GM19324 (cell line): ENCODE data around the gene ERCC6.

Source experiments
- ATAC-seq: cut with Tn5 transposase; IDR thresholded peaks from one replicate; pipeline ENCODE4 v1.9.1; 2021; ENCODE audit warnings: mild to moderate bottlenecking, moderate library complexity; ENCODE audit not compliant: unreplicated experiment, low FRiP score

The ERCC6 gene

DNA sequence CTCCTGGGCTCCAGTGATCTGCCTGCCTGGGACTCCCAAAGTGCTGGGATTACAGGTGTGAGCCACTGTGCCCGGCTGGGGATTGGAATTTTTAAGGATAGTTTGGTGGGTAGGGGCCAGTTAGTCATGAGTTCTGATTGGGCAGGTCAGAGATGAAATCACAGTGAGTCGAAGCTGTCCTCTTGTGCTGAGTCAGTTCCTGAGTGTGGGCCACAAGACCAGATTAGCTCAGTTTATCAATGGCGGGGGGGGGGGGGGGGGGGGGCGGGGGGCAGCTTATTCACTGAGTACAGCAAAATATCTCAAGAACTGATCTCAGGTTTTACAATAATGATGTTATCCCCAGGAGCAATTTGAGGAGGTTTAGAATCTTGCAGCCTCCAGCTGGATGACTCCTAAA is 11.6 kb upstream of the ERCC6 start:
- ATAC-seq = no peak

DNA sequence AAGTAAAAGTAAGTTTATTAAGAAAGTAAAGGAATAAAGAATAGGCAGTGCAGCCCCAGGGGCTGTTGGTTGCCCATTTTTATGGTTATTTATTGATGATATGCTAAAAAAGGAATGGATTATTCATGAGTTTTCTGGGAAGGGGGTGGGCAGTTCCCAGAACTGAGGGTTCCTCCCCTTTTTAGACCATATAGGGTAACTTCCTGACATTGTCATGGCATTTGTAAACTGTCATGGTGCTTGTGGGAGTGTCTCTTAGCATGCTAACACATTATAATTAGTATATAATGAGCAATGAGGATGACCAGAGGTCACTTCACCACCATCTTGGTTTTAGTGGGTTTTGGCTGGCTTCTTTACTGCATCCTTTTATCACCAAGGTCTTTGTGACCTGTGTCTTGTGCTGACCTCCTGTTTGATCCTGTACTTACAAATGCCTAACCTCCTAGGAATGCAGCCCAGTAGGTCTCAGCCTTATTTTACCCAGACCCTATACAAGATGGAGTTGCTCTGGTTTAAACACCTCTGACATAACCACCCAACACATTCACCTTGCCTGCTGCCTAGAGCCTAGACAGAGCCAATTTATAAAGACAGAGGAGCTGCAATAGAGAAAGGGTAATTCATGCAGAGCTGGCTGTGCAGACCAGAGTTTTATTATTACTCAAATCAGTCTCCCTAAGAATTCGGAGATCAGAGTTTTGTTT is 10.9 kb upstream of the ERCC6 start:
- ATAC-seq = no peak

DNA sequence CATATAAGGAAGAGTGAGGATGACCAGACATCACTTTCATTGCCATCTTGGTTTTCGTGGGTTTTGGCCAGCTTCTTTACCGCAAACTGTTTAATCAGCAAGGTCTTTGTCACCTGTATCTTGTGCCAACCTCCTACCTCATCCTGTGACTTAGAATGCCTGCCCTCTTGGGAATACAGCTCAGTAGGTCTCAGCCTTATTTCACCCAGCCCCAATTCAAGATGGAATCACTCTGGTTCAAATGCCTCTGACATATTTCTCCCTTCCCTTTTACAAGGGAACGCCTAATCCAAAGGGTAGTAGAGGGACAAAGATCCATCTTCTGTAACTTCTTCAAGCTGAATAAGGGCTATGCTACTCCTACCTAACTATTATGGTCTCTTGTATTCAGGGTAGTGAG is 4.7 kb upstream of the ERCC6 start:
- ATAC-seq = no peak

DNA sequence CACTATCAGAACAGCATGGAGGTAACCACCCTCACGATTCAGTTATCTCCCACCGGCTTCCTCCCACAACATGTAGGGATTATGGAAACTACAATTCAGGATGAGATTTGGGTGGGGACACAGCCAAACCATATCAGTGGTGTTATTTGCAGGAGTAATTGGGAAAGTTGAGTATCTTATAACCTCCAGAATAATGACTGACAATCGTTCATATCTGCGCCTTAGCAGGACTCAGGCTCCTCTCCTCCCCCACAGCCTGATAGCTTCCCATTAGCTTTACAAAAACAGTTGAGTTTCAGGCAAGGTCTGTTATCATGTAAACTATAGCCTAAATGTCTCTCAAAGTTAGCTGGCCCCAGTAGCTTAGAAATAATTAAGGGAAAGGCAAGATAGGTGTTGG is 3.4 kb upstream of the ERCC6 start:
- ATAC-seq = no peak

DNA sequence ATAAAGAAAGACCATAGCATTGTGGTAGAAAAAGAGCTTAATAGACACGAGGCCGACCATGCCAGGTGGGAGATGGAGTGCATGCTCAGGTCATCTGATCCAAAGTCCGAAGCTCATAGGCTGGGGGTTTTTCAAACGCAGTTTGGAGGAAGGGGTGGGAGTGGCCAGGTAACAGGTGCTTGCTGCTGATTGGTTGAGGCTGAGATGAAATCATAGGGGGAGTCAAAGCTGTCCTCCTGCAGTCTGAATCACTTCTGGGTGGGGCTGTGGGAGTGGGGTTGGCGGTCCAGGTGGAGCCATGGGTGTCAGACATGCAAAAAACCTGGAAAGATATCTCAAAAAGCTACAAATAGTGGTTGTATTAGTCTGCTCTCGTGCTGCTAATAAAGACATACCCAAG is 2.8 kb upstream of the ERCC6 start:
- ATAC-seq = no peak

DNA sequence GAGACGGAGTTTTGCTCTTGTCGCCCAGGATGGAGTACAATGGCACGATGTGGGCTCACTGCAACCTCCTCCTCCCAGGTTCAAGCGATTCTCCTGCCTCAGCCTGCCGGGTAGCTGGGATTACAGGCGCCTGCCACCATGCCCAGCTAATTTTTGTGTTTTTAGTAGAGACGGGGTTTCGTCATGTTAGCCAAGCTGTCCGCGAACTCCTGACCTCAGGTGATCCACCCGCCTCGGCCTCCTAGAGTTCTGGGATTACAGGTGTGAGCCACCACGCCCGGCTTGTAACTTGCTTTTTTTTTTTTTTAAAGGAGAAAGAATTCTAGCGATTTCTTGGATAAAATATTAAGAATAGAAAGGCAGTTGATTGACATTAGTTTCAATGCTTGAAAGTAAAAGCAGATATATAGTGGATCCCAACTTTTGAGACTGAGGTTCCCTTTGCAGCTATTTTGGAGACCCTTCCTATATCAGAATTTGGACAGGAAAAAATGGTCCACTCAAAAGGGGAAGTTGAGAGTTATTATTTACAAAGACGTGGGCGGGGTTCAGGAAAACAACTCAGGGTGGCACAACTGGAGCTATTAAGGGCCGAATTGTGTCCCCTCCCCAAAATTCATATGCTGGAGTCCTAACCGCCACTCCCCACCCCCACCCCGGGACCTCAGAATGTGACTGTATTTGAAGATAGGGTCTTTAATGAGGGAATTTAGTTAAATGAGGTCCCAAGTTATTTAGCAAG is 1.3 kb upstream of the ERCC6 start:
- no peak for ATAC-seq

DNA sequence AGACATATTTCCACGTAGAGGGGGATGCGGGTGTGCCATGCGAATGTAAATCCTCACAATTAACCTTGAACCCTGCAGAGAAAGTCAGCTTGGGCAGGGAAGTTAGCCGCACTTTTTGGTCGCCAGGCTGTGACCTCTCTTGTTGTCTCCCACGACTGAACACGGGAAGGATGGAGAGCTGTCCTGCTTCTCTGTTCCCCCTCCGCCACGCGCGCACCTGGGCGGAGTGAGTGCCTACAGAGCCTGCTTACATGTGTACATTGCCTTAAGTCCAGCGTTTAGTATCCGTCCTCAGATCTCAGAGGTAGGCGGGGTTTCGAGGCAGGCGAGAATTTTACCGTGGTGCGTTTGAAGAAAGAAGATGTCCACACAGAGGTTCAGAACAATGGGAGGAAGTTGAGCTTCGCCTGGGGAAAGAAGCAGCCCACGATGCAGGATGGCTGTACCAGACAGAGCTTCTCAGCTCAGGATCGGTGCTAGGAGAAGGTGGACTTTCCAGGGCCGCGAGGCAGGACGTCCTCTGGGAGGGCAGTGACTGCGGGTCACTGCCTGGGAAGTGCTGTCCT is 482 bp upstream of the ERCC6 start:
- ATAC-seq = peak; percentile 18

DNA sequence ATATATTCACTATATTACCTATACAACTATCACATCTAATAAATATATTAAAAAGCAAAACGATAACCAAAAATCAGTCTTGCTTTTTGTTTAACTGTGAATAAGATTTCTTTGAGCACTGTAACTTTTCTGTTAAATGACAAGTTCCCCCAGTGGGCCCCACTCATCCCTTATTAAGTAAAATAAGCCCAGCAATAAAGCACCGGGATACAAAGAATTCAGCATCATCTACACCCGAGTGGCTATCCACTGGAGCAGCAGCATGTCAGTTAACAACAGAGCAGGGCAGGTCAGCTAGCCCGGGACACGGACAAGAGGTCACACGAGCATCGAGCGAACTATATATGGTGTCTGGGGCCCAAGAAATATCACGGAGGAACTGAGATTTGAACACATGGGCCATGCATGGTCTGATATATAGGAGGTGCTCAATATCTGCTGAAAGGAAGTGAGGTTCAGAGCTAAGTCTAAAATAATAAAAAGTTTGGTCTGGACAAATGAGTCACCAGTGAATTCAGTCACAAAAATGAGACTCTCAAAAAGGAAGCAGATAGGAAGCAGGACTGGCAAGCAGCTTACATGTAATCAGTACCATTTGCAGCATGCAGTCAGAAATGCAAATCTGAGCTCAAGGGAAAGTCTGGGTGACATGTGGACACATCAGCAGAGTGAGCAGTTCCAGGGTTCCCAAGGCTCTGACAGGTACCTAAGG is 4.1 kb downstream of the ERCC6 start:
- peak; percentile 39 for ATAC-seq

DNA sequence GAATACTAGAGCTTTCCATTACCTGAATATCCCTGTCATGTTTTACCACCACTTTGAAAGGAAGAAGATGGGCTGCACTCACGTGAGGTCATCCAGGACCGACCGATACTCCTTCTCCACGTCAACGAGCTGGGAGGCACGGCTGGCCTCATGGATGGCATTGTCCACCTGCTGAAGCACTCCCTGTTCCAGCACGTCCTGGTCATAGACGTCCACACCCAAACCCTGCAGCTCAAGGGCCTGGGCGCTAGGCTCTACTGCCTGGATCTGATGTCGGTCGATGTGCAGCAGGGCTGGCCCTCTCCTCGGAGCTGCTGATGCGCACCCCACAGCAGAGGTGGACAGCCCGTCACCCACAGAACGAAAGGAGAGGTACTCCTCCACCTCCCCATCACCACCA is 6.5 kb downstream of the ERCC6 start:
- no peak for ATAC-seq

DNA sequence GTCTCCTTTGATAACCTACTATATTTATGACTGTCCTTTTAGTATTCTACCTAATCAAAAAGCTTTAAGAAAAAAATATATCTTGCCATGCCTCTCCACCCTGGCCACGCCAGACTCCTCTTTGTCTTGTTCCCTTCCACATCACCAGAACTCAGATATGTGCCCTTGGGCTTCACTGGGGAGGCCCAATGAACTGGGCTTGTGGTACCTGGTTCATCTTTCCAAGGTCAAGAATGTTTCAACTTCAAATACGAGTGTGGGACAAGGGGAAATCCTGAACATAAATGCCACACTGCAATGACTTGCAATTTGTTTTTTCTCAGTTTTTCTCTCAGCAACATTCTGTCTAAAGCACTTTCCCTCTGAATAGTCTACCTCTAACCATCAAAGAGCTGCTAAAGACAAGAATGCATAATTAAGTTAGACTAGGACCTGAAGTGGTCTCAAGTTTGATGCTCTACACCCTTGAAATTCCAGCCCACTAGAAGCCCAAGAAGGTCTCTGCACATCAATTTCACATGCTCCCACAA is 9.9 kb downstream of the ERCC6 start:
- ATAC-seq = no peak

DNA sequence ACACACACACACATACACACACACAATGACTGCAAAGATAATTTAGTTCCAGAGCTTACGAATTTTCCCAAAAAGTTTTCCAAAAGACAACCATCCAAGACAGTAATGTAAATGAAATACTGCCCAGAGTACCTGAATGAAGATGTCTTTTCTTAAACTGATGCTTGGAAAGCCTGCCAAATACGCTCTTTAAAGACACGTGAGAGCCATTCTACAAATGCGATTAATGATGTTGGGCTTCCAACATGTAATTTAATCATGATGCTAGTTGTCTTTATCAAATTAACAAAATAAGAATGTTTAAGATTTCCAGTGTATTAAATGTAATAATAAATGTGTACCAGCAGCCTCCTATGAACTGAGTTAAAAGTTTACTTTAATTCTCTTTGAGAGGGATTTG is 11.1 kb downstream of the ERCC6 start:
- ATAC-seq = no peak

DNA sequence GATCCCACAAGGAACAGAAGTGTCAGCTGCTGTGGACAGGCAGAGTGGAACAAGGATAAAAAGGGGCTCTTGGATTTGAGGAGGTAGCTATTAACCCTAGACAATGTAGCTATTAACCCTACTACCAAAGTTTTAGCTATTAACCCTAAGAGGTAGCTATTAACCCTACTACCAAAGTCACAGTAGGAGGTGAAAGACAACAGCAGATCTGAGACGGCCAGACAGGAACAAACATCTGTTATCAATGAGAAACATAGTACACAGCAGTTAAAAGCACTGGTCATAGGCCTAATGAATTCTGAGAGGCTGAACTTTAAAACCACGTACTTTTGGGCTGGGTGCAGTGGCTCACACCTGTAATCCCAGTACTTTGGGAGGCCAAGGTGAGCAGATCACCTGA is 11.9 kb downstream of the ERCC6 start:
- ATAC-seq = no peak

DNA sequence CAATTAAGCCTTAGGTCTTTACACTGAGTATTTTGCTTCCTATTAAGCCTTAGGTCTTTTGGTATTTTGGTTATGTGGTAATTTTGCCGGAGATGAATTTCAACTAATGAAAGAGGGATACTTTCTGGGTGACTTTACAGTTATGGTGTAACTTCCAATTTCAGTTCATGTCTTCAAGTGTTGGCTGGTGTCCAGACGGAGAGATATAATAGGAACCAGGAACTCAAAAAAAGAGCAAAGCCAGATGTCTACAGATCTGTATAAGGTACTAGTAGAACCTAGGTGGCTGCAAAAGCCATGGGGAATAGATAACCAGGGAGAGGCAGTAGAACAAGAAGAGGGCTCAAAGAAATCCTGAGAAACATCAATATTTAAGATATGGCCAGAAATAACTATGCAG is 12.3 kb downstream of the ERCC6 start:
- no peak for ATAC-seq

DNA sequence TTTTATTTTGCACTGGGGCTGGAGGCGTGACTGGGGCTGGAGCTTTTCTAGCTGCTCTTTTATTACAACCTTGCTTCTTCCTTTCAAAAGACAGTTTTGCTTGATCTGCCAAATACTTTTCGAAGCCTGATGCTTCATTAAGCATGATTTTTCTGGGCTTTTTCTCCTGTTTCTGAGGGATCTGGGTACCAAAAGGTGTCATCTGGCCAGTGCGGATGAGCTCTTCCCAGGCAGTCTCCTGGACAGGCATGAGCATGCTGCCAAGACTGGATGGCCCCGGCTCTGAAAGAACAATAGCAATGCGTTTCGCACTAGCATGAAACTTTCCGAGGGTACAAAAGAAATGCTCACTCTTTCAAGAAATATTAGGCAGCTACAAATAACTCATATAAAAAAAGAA is 14.4 kb downstream of the ERCC6 start:
- ATAC-seq = no peak

DNA sequence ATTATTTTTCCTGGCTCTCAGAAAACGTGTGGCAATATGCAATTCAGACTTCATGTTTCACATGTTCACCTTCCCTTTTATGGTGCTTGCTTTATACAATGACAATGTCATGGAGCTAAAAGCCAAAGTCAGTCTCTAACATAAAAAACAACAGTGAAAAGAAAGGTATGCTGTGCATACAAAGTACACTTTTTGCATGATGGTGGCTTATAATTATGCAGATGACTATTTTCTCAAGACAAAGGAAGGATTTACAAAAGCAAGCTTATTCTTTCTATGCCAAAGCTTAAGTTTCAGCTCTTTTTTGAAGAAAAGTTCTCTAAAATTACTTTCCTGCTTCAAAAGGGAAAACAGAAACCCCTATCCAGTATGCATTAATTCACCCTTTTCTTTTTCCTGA is 15.6 kb downstream of the ERCC6 start:
- no peak for ATAC-seq

DNA sequence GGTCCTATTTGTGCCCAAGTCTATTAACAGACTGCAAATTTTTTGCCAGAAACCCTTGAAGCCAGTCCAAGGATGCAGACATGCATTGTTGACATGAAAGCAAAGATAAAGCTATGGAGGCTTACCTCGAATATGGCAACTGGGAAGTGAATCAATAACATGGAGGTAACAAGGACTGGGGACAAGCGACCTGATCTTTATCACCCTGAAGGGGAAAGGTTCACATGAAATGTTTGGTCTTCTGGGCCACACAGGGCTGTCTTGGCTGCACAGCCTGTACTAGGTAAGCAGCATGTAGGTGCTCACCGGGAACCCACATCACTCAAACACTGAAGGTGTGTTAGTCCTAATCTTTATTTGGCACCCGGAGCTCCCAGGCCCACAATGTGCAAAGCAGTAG is 17.9 kb downstream of the ERCC6 start:
- no peak for ATAC-seq

DNA sequence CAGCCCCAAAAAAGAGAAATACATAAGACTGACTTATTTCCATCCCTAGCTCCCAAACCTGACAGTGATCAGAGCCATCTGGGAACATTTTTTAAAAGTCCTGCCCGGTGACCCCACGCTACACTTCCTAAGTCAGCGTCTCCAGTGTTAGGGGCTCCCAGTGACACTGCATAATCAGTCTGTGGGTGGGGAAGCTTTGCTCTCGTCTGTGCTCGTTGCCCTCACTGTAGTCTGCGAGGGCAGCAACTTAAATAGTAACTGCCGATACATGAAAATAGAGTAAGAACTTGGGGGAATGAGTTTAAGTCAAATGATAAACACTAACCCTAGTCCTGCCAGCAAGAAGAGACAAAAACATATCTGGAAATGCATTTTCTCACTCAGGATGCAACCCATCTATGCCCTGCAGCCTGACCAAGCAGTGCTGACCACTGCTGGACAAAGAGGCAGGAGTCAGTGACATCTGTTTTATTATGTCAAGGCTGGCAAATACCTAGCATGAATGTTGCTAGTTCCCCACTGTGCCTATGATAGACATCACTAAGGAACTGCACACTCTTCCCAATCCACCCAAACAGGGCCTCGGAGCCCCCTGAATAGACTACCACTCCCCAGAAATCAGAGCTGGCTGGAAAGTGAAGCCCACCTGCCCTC is 18.7 kb downstream of the ERCC6 start:
- no peak for ATAC-seq

DNA sequence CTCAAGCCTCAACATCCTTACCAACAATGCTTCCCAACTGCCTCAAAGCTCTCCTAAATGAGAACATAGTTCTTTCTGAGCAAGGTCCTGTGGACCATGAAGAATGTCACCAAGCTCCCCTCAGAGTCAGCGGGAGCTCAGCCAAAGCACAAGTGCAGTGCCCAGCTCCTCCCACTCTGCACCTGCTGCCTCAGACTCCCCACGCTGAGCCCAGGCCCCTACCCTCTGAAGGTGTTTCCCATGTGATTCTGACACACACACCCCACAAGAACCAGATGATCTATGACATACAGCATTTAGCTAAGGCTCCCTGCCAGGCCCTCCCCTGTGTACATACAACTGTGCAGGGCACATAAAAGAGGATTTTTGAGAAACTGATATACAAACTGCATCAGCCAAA is 19.2 kb downstream of the ERCC6 start:
- ATAC-seq = no peak

DNA sequence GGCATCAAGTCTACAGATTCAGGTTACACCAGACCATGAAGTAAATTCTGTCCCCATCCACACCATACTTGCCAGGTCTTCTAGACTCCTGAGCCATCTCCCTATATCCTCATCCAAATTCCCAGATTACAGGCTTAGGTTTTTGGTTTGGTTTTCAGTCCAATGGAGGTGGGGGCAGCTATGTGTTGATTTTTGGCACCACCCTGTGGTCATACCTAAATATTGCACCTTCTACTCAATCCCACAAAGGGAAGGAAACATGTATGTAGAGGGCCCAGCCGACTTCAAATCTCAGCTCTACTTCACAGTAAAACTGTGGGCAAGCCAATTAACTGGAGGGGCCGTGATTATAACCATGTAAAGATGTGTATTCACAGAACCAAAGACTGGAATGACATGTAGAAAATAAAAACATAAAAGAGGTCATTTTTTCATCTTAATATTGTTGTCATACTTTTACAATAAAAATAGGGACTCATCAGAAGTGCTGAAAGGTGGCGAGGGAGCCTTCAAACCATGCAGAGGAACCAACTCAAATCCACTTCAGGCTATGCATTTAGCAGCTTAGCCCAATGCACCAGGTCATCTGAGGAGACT is 19.8 kb downstream of the ERCC6 start:
- ATAC-seq = no peak

DNA sequence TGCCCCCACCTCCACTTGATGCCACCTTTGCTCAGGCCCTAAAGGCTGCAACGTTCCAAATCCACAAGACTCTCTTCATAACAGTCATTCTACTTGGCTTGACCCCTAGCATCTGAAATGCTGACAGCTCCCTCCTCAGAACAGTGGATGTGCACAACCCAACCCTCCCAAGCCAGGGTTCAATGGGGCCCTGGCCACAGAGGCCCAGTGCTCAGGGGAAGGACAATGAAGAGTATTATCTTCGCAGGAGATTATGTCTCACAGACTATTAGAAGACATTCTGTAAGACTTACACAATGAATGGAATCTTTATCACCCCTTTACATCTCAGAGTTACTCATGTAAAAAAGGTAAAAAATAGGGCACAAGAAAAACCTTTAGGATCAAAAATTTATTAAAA is 20.4 kb downstream of the ERCC6 start:
- no peak for ATAC-seq
